Kidney capillary endothelial cell (primary cell): ENCODE data around the gene ZNF516.
A peak's percentile ranks its signal among the peaks of the same experiment; 100 is the strongest.

Experiments used
- DNase-seq: peaks from one replicate; pipeline ENCODE4 v3.0.0-alpha.2; 2018; ENCODE audit warnings: low spot score

The ZNF516 gene

DNA sequence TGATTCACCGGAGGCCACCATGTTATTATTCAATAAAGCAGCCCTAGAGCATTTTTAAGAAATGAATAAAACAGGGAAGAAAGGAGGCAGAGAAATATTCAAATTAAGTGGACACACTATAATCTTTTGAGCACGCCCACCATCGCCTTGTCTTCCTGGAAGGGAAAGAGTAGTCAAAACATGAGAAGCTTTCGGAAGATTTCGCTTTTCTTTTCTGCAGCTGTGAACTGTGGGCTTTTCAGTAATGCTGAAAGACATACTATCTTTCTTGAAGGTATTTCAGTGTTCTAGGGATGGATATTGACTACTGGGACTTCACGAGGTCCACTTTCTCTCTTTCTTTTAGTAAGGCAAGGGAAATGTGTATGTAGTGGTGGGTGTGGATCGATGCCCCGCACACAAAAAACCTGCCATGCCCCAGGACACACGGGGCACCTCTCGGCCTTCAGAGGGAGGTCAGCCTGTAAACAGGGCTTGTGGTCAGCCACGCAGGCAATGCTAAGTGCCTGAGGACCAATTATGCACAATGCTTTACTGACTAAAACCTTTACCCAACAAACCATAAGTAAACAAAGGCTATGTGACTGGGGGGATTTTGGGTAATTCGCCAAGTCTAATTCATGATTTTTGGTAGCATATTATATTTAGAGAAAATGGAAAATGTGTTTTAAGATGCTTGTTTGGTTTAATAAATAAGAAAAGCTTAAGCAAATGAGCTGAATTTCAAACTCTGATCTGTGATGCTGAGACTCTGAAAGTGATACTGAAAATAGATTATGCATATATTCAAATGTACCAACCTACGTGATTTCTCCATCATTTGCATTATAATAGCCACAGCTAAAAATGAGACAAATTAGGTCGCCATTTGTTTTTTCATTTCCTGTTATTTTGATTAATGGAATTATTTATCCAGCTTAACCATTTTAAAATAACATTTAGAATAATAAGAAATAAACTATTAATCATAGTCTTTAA, 130.5 kb downstream of the ZNF516 start:
- no peak for DNase-seq

- DNase-seq = no peak
Measured at GRCh38 chr18:76363436-76364120, 131.5 kb downstream of the ZNF516 start.

DNA sequence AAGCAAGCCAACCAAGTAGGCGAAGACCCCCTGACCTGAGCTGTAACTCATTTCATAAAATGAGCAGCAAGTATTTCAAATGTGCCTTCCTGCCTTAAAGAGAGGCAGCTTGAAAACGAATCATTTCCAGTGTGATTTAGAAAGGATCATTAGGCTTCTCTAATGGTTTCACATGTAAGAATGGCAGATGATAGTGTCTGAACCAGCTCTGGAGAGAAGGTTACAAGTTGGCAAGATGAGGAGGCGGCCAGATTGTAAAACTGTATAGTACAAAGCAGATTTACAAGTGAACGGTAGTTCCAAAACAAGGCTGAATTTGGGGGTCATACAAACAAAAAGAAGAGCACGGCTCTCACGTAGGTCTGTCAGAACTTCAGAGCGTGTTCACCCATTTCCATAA, 132.4 kb downstream of the ZNF516 start:
- no peak for DNase-seq

GRCh38 chr18:76361219-76361618, 133.8 kb downstream of the ZNF516 start:
- no peak for DNase-seq

DNA sequence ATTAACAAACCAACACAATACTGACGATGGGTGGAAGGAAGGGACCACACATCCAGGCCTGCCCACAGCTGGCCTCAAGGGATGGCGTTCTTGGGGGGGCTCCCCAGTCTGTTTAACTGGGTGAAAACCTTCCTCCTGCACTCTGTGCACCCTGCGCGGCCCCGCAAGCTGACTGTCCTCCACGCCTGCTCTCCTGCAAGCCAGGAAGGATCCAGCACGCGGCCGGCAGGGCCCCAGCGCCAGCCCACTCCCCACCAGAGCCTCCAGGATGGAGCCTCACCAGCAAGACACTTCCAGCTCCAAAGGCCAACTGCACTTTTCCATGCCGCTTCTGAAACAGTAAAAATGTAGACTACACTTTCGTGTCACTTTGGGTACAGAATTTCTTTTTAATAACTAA, 135.1 kb downstream of the ZNF516 start:
- no peak for DNase-seq

GRCh38 chr18:76358774-76359173, 136.3 kb downstream of the ZNF516 start:
- no peak for DNase-seq

DNA sequence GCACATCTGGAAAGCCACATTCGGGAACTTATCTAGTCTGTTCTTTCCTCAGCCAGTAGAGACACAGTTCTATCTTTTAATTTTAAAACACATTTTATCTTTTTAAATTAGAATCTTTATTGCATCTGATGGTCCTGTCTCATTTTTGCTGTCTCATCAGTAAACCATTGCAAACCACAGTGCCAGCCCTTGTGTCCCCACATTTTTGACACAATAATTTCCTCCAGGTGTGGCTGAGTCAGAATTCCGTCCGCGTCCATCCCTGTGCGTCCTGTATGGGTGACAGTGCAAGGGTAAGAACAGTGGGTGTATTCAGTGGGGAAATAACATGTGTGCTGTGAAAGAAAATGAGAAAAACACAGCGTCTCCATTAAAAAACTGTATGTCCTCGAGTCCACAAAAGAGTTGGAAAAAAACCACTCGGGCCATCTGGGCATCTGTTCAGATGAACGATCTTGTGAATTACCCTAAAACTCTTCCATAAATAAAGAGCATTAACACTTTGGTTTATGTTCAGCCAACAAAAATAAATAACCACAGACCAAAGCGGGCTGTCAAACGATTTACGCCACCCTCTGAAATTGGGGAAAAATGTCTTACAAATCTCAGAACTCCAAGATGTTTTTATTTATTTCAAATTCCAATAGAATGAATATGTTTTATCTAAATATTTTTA, 137.3 kb downstream of the ZNF516 start:
- no peak for DNase-seq

- no peak for DNase-seq
Measured at GRCh38 chr18:76357174-76357573, 137.9 kb downstream of the ZNF516 start.

DNA sequence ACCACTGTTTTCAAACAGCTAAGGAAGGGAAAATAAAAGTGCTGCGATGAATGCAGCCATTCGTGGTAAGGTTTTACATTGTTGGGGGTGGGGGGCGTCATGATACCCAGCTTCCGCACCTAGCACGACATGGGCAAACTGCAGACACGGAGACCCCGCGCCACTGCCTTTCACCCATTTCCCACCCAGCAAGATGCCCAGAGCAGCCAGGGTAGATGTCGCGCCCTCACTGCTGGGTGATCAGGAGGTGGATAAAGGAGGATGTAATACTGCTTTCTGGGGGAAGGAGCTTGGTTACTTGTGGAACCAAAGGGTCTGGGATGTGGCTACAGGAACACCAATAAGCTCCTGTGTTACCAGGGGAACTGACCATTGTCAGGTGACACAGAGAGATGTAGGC, 138.4 kb downstream of the ZNF516 start:
- DNase-seq = no peak

GRCh38 chr18:76354348-76354747, 140.7 kb downstream of the ZNF516 start:
- DNase-seq = peak; percentile 38

DNA sequence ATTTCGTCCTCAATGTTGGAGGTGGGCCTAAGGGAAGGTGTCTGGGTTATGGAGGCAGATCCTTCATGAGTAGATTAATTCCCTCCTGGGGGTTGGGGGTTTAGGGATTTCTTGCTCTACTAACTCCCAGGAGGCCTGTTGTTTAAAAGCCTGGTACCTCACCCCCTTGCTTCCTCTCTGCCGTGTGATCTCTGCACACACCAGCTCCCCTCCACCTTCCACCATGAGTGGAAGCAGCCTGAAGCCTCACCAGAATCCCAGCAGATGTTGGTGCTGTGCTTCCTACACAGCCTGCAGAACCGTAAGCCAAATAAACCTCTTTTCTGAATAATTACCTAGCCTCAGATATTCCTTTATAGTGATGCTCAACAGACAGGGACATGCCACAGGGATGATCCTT, 141.5 kb downstream of the ZNF516 start:
- no peak for DNase-seq

DNA sequence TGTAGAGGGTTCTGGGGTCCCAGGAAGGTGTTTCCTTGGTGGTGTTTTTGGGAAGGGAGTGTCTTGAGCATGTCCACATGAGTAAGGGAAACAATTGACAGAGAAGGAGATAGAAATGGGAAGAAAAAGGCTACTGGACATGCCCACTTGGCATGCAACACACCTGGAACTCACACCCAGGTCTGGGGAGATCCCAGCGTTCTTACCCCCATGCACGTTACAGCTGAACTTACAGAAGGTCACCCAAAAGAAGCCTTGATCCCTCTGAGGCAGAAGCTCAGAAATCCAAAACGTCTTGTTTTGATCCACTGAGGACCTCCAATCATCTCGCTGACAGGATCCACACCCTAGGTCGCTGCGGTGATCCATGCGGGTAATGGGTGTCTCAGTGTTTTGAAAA, 142.0 kb downstream of the ZNF516 start:
- no peak for DNase-seq

GRCh38 chr18:76351961-76352581, 143.0 kb downstream of the ZNF516 start:
- no peak for DNase-seq

DNA sequence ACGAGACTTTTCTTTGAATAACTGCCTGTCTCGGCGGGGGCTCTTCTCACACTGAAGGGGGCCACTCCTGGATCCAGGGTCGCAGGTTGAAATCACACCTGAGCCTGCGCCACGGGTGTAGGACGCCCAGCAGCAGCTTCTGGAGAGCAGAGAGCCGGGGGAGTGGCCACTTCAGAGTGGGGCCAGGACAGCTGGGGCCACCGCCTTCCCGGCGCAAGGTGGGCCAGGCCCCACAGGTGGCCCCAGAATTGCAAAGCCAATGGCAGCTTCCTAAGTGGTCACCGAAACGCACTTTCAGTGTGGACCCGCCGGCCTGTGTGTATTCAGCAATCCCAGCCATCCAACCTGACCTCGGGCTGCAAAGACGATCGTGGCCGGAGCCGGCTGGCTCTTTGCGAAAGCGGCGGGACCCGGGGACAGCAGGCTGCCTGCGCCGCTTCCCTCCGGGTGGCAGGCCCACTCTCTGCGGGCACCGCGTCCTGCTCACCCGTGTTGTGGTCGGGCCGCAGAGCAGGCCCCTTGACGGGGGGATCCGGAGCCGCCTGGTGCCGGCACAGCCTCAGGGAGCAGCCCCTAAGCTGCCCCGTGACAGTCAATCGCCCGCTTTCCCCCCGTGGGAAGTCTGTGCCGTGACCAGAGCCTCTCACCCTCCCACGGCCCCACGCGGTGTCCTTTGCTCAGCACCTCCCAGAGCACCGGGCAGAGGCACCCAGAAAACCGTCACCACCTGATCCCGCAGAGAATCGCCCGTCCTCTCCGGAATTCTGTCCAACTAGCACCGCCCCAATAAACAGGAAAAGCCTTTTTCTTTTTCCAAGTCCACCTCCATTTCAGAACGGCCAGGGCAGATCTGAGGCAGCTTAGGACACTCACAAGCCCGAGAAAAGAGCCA, 144.7 kb downstream of the ZNF516 start:
- no peak for DNase-seq

DNA sequence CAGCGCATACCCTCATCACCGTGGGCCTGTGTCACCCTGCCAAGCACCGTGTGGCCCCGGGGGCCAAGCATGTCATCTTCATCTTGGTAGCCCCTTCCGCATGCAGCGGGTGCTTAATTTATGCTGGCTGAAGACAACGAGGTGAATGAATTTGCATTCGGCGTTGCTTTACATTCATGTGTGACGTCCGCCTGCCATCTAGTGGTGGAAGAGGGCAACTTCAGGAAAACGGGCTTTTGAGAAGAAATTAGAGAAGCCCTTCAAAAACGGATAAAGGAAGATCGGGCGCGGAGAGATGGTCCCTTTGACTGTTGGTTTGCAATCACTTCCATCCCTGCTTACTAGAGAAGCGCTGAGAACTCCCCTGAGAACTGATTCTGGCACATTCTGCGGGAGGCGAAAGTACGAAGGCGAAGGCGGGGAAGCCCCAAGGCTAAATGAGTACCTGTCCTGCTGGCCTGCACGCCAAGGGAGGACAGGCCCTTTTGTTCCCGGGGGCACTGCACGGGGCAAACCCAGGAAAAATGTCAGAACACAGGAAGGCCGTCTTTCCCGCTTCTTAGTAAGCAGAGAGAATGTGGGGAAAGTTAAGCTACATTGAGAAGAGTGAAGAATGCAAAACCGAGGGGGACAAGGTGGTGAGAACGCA, 145.9 kb downstream of the ZNF516 start:
- DNase-seq = peak; percentile 64

GRCh38 chr18:76348267-76349066, 146.6 kb downstream of the ZNF516 start:
- DNase-seq = no peak

- DNase-seq = no peak
Measured at GRCh38 chr18:76347341-76347740, 147.7 kb downstream of the ZNF516 start.

DNA sequence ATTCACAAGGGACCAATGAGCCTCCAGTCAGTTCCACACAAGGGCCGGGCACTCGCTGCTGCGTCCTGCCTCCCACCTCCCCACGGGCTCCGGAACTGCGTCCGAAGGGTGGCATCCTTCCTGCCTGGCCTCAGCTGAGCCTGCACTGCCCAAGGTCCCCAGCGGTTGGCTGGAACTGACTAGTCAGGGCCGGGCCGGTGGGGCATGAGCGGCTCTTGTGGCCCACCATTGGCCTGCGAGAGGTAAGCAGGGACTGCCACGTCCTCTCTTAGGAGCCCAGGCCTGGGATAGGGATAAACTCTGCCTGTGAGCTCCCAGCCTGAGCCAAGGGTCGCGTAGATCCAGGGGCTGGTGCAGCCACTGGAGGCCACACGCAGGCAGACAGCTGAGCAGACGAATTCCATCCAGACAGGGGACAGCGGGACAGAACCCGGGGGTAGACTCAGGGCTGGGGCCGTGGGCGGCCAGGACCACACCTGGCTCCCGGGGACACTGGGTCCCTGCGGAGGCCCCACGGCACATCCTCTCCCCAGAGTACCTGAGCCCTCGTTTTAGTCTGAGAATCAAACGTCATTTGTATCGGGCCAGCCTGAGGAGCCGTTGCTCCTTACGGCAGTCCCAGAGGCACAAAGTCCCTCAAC, 148.4 kb downstream of the ZNF516 start:
- no peak for DNase-seq

- DNase-seq = no peak
Measured at GRCh38 chr18:76345901-76346300, 149.1 kb downstream of the ZNF516 start.
